ENCODE results near the gene LRRFIP1.

The LRRFIP1 gene

DNA sequence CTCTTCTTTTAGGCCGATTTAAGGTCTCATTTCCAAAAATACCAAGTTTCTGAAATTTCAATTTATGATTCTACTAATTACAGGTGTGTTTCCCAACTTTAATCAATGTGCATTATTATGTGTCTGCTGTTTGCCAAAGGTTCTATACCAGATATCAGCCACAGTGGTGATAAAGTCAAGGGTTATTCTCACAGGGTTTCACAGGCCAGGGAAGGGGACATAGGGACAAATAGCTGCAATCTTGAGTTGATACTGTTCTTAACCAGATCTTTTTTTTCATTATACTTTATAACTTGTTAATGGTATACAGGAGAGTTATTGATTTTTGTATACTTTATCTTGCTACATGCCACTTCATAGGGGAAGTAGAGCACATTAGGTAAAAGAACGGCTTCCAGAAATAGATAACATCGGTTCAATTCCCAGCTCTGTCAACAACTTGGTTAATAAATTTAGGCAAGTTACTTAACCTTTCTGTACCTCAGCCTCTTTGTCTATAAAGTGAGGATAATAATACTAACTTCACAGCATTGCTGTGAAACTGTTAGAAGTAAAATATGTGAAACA, 200.1 kb downstream of the LRRFIP1 start:
- TF ChIP-seq, protein P1, sequence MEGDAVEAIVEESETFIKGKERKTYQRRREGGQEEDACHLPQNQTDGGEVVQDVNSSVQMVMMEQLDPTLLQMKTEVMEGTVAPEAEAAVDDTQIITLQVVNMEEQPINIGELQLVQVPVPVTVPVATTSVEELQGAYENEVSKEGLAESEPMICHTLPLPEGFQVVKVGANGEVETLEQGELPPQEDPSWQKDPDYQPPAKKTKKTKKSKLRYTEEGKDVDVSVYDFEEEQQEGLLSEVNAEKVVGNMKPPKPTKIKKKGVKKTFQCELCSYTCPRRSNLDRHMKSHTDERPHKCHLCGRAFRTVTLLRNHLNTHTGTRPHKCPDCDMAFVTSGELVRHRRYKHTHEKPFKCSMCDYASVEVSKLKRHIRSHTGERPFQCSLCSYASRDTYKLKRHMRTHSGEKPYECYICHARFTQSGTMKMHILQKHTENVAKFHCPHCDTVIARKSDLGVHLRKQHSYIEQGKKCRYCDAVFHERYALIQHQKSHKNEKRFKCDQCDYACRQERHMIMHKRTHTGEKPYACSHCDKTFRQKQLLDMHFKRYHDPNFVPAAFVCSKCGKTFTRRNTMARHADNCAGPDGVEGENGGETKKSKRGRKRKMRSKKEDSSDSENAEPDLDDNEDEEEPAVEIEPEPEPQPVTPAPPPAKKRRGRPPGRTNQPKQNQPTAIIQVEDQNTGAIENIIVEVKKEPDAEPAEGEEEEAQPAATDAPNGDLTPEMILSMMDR (conservative IDR thresholded peaks at IDR 0.05; ENCODE audit: low read depth, low read length) = no peak
- no peak for DNase-seq (ENCODE audit: low read depth)
- no peak overlapping the region for H3K4me3 ChIP-seq (ENCODE audit: low read depth, low read length)
